ENCODE measurements around the gene SLC24A3. TPM values are rescaled to one million over a fixed set of nuclear protein-coding genes. Genes with fewer than 3 reads are reported as not detected.

The SLC24A3 gene
- total and polyA plus RNA-seq, 5 donors: 0.57 to 1.1 (median 0.76) TPM

DNA sequence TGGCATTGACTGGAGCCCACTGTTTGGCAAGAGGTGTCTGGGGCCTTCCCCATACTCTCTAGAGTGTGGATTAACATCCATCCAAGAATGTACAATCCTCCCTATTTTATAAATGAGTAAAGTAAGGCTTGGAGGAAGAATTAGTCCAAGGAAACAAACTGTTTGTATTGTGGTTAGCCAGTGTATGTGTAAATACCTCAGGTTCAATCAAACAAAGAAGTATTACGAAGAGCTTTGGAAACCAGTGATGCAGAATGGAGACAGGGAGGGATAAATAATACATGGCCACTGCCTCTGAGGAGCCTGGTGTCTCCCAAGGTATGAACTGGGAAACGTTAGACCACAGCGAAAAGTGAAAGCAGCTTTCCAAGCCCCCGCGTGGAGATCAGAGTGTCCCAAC, 319.0 kb downstream of the SLC24A3 start:
- H3K9me3 ChIP-seq (ENCODE audit: control insufficient read depth, low read length): no peaks in the 10 kb centered on the region
- no peak overlapping the region for H3K27ac ChIP-seq (ENCODE audit: low read length)
- DNase-seq: no peak
- 93% methylated on average over 5 of the region's 5 CpGs for WGBS
- H3K4me3 ChIP-seq (ENCODE audit: low read length): no peak overlapping the region
- H3K4me1 ChIP-seq (ENCODE audit: control insufficient read depth, insufficient read depth, low read length): no peaks in the 10 kb centered on the region
- no peak for ATAC-seq
- intact Hi-C loops (cut with DNase I): no loop called here
- no peaks in the 10 kb centered on the region for H3K27me3 ChIP-seq (ENCODE audit: control insufficient read depth, insufficient read depth)

DNA sequence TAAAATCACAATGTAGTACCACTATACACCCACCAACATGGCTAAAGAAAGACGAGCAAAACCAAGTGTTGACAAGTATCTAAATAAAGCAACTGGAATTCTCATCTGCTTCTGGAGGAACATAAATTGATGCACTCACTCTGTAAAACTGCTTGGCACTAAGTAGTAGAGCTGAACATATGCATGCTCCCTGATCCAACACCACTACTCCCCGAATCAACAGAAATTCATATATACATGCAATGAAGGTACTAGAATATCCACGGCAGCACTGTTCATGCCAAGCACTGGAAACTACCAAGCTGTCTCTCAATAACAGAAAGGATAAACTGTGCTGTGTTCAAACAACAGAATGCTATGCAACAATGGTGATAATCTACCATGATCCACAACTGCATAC, 326.1 kb downstream of the SLC24A3 start:
- ATAC-seq (no peak), DNase-seq (no peak)
- no peaks in the 10 kb centered on the region for H3K9me3 ChIP-seq (ENCODE audit: control insufficient read depth, low read length)
- intact Hi-C loops (cut with DNase I): no loop called here
- H3K27ac ChIP-seq (ENCODE audit: low read length): no peak overlapping the region
- H3K4me1 ChIP-seq (ENCODE audit: control insufficient read depth, insufficient read depth, low read length): no peaks in the 10 kb centered on the region
- no peaks in the 10 kb centered on the region for H3K27me3 ChIP-seq (ENCODE audit: control insufficient read depth, insufficient read depth)
- H3K4me3 ChIP-seq (ENCODE audit: low read length): no peak overlapping the region
- WGBS: 80% methylated on average over 3 of the region's 3 CpGs

DNA sequence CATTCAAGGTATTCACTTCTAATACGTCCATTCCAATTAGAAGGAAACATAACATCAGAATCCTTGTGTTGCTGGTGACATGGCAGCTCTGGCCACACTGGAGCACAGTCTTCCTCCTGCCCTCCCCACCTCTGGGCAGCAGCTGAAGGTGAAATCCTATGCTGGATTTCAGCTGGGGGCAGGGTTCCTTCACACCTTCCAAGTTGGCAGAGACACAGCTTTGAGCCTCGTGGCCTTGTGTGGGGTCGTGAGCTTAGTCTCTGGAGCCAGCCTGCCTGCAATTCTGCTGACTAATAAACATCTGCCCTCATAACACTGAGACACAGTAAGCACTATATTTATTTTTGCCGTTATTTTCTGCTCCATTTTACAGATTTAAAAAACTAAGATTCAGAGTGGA, 326.7 kb downstream of the SLC24A3 start:
- intact Hi-C loops (cut with DNase I): no loop called here
- H3K4me3 ChIP-seq (ENCODE audit: low read length): no peak overlapping the region
- no peak for ATAC-seq
- no peak overlapping the region for H3K27ac ChIP-seq (ENCODE audit: low read length)
- 51% methylated on average over 4 of the region's 4 CpGs for whole genome bisulfite sequencing
- DNase-seq: no peak
- H3K9me3 ChIP-seq (ENCODE audit: control insufficient read depth, low read length): no peaks in the 10 kb centered on the region
- H3K27me3 ChIP-seq (ENCODE audit: control insufficient read depth, insufficient read depth): no peaks in the 10 kb centered on the region
- H3K4me1 ChIP-seq (ENCODE audit: control insufficient read depth, insufficient read depth, low read length): no peaks in the 10 kb centered on the region

DNA sequence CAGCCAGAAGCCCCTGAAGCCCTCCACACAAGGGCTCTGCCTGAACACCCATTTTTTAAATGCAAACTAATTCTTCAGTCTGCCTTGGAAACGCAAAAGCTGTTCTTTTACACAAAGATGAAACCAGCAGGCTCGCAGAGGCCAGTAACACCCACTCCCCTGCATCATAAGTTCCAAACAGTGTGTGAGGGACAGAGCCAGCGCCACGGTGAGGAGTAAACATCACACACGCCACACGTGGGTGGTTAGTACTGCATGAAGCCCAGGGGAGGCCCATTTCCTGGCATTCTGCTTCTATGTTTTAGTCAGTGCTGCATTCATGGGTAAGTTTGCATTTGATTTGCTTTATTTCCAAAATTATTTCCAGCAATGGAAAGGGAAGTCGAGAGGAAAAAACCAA, 327.9 kb downstream of the SLC24A3 start:
- intact Hi-C loops (cut with DNase I): no loop called here
- ATAC-seq (peak in 1 of 2 donors; percentile 47), DNase-seq (peak in 1 of 3 donors; percentile 21)
- Histone ChIP-seq H3K9me3 (ENCODE audit: control insufficient read depth, low read length) (no peaks in the 10 kb centered on the region), H3K27me3 (ENCODE audit: control insufficient read depth, insufficient read depth) (no peaks in the 10 kb centered on the region), H3K4me1 (ENCODE audit: control insufficient read depth, insufficient read depth, low read length) (no peaks in the 10 kb centered on the region), H3K27ac (ENCODE audit: low read length) (no peak overlapping the region), H3K4me3 (ENCODE audit: low read length) (no peak overlapping the region)
- 36% methylated on average over 7 of the region's 7 CpGs for WGBS

DNA sequence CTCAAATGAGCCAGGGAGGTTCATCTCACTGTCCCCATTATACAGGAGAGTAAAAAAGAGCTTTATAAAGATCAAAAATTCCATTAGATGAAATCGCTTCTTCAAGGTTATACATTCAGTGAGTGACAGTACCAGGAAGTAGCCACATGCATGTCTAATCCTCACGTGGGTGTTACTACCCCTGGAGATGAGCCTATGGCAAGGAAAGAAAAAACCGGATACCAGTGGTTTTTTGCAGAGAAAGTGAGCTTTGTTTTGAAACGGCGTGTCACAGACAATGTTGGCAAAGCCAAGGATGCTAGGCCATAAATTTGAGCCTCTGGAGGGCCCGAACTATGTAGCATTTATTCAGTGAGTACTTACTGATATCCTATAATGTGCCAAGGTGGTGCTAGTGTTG, 330.7 kb downstream of the SLC24A3 start:
- H3K4me3 ChIP-seq (ENCODE audit: low read length): no peak overlapping the region
- intact Hi-C loops (cut with DNase I): no loop called here
- no peak overlapping the region for H3K27ac ChIP-seq (ENCODE audit: low read length)
- H3K4me1 ChIP-seq (ENCODE audit: control insufficient read depth, insufficient read depth, low read length): no peaks in the 10 kb centered on the region
- no peaks in the 10 kb centered on the region for H3K27me3 ChIP-seq (ENCODE audit: control insufficient read depth, insufficient read depth)
- no peaks in the 10 kb centered on the region for H3K9me3 ChIP-seq (ENCODE audit: control insufficient read depth, low read length)
- ATAC-seq: no peak
- WGBS: 77% methylated on average over 6 of the region's 6 CpGs
- no peak for DNase-seq

DNA sequence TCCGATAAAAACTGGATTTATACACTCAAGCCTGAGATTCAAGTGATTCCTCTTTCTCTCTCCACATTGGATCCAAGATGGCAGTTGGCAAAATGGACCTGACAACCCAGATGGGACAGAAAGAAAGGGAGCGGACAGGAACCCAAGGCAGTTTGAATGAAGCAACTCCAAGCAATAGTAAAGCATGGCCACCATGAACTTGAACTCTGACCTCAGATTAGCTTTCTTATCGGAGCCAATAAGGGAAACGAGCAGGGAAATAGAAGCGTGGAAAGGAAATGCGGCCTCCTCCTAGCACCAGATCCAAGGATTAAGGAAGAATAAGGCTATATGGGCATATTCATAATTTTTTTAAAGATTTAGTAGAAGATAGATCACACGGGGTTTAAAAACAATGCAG, 332.2 kb downstream of the SLC24A3 start:
- WGBS: 75% methylated on average over 7 of the region's 7 CpGs
- ATAC-seq (no peak), DNase-seq (no peak)
- Histone ChIP-seq H3K4me1 (ENCODE audit: control insufficient read depth, insufficient read depth, low read length) (no peaks in the 10 kb centered on the region), H3K27me3 (ENCODE audit: control insufficient read depth, insufficient read depth) (no peaks in the 10 kb centered on the region), H3K9me3 (ENCODE audit: control insufficient read depth, low read length) (no peaks in the 10 kb centered on the region), H3K4me3 (ENCODE audit: low read length) (no peak overlapping the region), H3K27ac (ENCODE audit: low read length) (no peak overlapping the region)
- intact Hi-C loops (cut with DNase I): no loop called here

DNA sequence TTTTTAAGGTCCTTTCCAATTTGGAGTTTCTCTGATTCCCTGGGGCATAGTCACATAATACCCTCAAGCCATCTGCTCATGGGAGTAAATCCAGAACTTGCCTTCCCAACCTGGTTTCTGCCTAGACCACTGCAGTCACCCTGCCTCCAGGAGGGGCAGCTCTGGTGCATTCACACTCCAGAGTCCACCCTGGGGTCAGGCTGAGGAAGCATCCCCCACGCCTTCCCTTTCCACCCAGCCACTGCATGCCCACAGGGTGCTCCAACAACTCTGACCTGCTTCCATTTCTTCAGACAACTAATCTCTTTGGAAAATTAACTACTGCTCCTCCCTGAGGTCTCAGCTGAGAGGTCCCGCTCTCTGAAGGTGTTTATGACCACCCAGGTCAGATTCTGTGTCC, 334.2 kb downstream of the SLC24A3 start:
- intact Hi-C loops (cut with DNase I): no loop called here
- no peaks in the 10 kb centered on the region for H3K4me1 ChIP-seq (ENCODE audit: control insufficient read depth, insufficient read depth, low read length)
- H3K4me3 ChIP-seq (ENCODE audit: low read length): no peak overlapping the region
- no peaks in the 10 kb centered on the region for H3K9me3 ChIP-seq (ENCODE audit: control insufficient read depth, low read length)
- H3K27ac ChIP-seq (ENCODE audit: low read length): no peak overlapping the region
- no peaks in the 10 kb centered on the region for H3K27me3 ChIP-seq (ENCODE audit: control insufficient read depth, insufficient read depth)
- 97% methylated on average over 2 of the region's 2 CpGs for WGBS
- DNase-seq: no peak
- ATAC-seq: no peak

GRCh38 chr20:19547547-19547946, 335.1 kb downstream of the SLC24A3 start:
- Histone ChIP-seq H3K27ac (ENCODE audit: low read length) (no peak overlapping the region), H3K27me3 (ENCODE audit: control insufficient read depth, insufficient read depth) (no peaks in the 10 kb centered on the region), H3K4me3 (ENCODE audit: low read length) (no peak overlapping the region), H3K4me1 (ENCODE audit: control insufficient read depth, insufficient read depth, low read length) (no peaks in the 10 kb centered on the region), H3K9me3 (ENCODE audit: control insufficient read depth, low read length) (no peaks in the 10 kb centered on the region)
- 60% methylated on average over 4 of the region's 4 CpGs for WGBS
- no peak for ATAC-seq
- intact Hi-C loops (cut with DNase I): no loop called here
- no peak for DNase-seq

GRCh38 chr20:19549896-19550295, 337.5 kb downstream of the SLC24A3 start:
- ATAC-seq (no peak), DNase-seq (no peak)
- H3K9me3 ChIP-seq (ENCODE audit: control insufficient read depth, low read length): no peaks in the 10 kb centered on the region
- no peaks in the 10 kb centered on the region for H3K27me3 ChIP-seq (ENCODE audit: control insufficient read depth, insufficient read depth)
- H3K4me1 ChIP-seq (ENCODE audit: control insufficient read depth, insufficient read depth, low read length): no peaks in the 10 kb centered on the region
- no peak overlapping the region for H3K4me3 ChIP-seq (ENCODE audit: low read length)
- no peak overlapping the region for H3K27ac ChIP-seq (ENCODE audit: low read length)
- intact Hi-C loops (cut with DNase I): no loop called here

GRCh38 chr20:19552221-19553180, 340.1 kb downstream of the SLC24A3 start:
- no peaks in the 10 kb centered on the region for H3K4me1 ChIP-seq (ENCODE audit: control insufficient read depth, insufficient read depth, low read length)
- DNase-seq: peak in 1 of 3 donors; percentile 56
- no peaks in the 10 kb centered on the region for H3K9me3 ChIP-seq (ENCODE audit: control insufficient read depth, low read length)
- intact Hi-C loops (cut with DNase I): no loop called here
- WGBS: 43% methylated on average over 9 of the region's 9 CpGs
- ATAC-seq: peak in 1 of 2 donors; percentile 77
- no peak overlapping the region for H3K27ac ChIP-seq (ENCODE audit: low read length)
- no peak overlapping the region for H3K4me3 ChIP-seq (ENCODE audit: low read length)
- no peaks in the 10 kb centered on the region for H3K27me3 ChIP-seq (ENCODE audit: control insufficient read depth, insufficient read depth)

DNA sequence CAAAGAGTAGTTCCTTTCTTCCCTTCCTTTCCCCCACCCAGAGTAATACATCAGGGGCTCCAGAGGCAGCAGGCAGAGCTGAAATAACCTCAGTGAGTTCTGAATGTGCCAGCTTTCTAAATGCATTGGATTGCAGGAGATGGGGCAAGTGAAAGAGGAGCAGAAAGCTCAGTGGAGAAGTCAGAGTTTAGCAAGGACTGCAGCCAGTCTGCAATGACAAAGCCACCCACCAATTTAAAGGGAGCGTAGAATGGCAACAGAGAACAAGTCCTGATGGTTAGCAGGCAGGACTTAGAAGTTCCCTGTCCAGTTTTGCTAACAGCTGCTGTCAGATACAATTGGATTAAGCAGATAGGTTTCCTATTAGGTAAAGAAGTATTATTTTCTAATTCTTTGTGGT, 342.2 kb downstream of the SLC24A3 start:
- H3K27ac ChIP-seq (ENCODE audit: low read length): no peak overlapping the region
- H3K27me3 ChIP-seq (ENCODE audit: control insufficient read depth, insufficient read depth): no peaks in the 10 kb centered on the region
- H3K4me3 ChIP-seq (ENCODE audit: low read length): no peak overlapping the region
- intact Hi-C loops (cut with DNase I): no loop called here
- ATAC-seq: no peak
- H3K4me1 ChIP-seq (ENCODE audit: control insufficient read depth, insufficient read depth, low read length): no peaks in the 10 kb centered on the region
- WGBS: 78% methylated on average over 1 of the region's 1 CpG
- no peaks in the 10 kb centered on the region for H3K9me3 ChIP-seq (ENCODE audit: control insufficient read depth, low read length)
- DNase-seq: no peak

GRCh38 chr20:19555726-19556125, 343.3 kb downstream of the SLC24A3 start:
- H3K4me1 ChIP-seq (ENCODE audit: control insufficient read depth, insufficient read depth, low read length): no peaks in the 10 kb centered on the region

More at GRCh38 chr20:19555726-19556125, 343.3 kb downstream of the SLC24A3 start:
- no peak overlapping the region for H3K4me3 ChIP-seq (ENCODE audit: low read length)
- intact Hi-C loops (cut with DNase I): no loop called here
- H3K27me3 ChIP-seq (ENCODE audit: control insufficient read depth, insufficient read depth): no peaks in the 10 kb centered on the region
- no peak for DNase-seq
- no peak for ATAC-seq
- no peak overlapping the region for H3K27ac ChIP-seq (ENCODE audit: low read length)
- H3K9me3 ChIP-seq (ENCODE audit: control insufficient read depth, low read length): no peaks in the 10 kb centered on the region

Measured in right cardiac atrium (tissue), 5 donors.